Subcutaneous preadipocyte (primary cell): ENCODE data around the gene TRIML1. TPM values are rescaled to one million over a fixed set of nuclear protein-coding genes. Genes with fewer than 3 reads are reported as not detected.

Experiments used
- small RNA-seq: library from RNA; depleted of rRNA; stranded (forward); fragments of <200 nt; gene quantifications from one replicate; pipeline ENCODE3, GENCODE V24; 2012
- total RNA-seq: library from RNA; depleted of rRNA; stranded (reverse); fragments of >200 nt; gene quantifications from 2 replicates; pipeline ENCODE4 v1.2.3, GENCODE V29; 2012

Gene TRIML1
- not detected in 2 replicates for total RNA-seq

GRCh38 chr4:188139141-188139540 is at the start of gene TRIML1:
Gene TRIML1, plus strand, starts transcription at chr4:188139441. Its CDS starts 118 bp downstream, at chr4:188139559.

GRCh38 chr4:188109157-188109755 is 30.0 kb upstream of the TRIML1 start, which contains the start of gene TRIML2:
Gene TRIML2, minus strand, starts transcription at chr4:188109603. Its CDS starts 4,235 bp downstream, at chr4:188105368.

Small RNA genes within 50 kb of the gene (small RNA-seq; reads per million reads assigned to genes)
- not detected for gene RNU6-173P

Other genes with a start within 250 kb of the TRIML1 start
- gene ZFP42, start 143.7 kb upstream of the TRIML1 start, total RNA-seq, result 0.37 and 0.59 TPM in 2 replicates
- gene TRIML2, start 29.8 kb upstream of the TRIML1 start, total RNA-seq, result 0.37 TPM in 1 of 2 replicates, not detected in the other